Measurements from ENCODE around the gene NSMF. TPM values are rescaled to one million over a fixed set of nuclear protein-coding genes. Genes with fewer than 3 reads are reported as not detected.

NSMF gene
- total and polyA plus RNA-seq, 10 of the 15 experiments (the other 5 are each of a cell fraction or from before 2014, with no cell fraction given): 0.13 to 44.3 (median 13.4) TPM

DNA sequence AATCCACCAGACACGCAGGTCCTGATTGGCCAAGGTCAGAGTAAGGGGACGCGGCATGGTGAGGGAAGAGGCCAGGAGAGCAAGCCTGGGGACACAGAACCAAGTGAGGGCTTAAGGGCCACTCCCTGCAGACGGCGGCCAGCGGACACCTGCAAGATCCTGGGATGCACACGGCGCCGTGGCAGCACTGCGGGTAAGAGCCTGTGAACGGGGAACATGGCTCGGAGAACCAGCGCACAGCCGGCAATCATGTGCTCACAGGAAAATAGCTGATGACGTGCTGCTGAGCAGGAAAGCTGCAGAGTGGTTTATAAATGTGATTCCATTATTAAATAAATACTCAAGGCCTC, 27.0 kb upstream of the NSMF start:
- POLR2A ChIA-PET: no interaction called here
- Histone ChIP-seq H3K9ac (ENCODE audit: control insufficient read depth, insufficient read depth, low read length) (no peak overlapping the region), H3K36me3 (ENCODE audit: control insufficient read depth in 2 of 2, insufficient read depth in 2 of 2, low read length in 1 of 2) (no peaks in the 10 kb centered on the region), H3K27ac (ENCODE audit: control insufficient read depth, insufficient read depth) (no peak overlapping the region), H3K27me3 (replicated peaks in 1 of 2; ENCODE audit: control insufficient read depth in 2 of 2, insufficient read depth in 2 of 2, low read length in 1 of 2) (no peaks in the 10 kb centered on the region), H4K20me1 (ENCODE audit: control insufficient read depth, insufficient read depth) (no peaks in the 10 kb centered on the region), H3K79me2 (ENCODE audit: control insufficient read depth, insufficient read depth, low read length) (no peaks in the 10 kb centered on the region), H3K9me3 (replicated peaks; ENCODE audit: control insufficient read depth, insufficient read depth, low read length) (no peaks in the 10 kb centered on the region), H3K4me2 (ENCODE audit: control insufficient read depth, insufficient read depth) (no peak overlapping the region), H3K4me3 (no peak overlapping the region), H2AFZ (ENCODE audit: control insufficient read depth, low read depth, low read length) (no peak overlapping the region), H3K4me1 (ENCODE audit: control insufficient read depth, insufficient read depth, low read length) (no peaks in the 10 kb centered on the region)
- DNase-seq (ENCODE audit: low read depth, low spot score) (no peak), FAIRE-seq (no peak), ATAC-seq (no peak)
- intact Hi-C loops (cut with micrococcal nuclease; ENCODE audit: unreplicated experiment): no loop called here
- TF ChIP-seq SPI1 (IDR thresholded peaks at IDR 0.05; ENCODE audit: borderline replicate concordance, insufficient read depth, low read depth, low read length) (no peak), ATF7 (IDR thresholded peaks at IDR 0.05; ENCODE audit: low read depth) (no peak), NBN (IDR thresholded peaks at IDR 0.05) (no peak), NFYB (IDR thresholded peaks at IDR 0.05; ENCODE audit: insufficient read depth, low read depth, low read length) (no peak), MEF2B (IDR thresholded peaks at IDR 0.05; ENCODE audit: partially characterized antibody, poor library complexity, severe bottlenecking) (no peak), EZH2 (IDR thresholded peaks at IDR 0.05; ENCODE audit: borderline replicate concordance, control insufficient read depth, low read depth, low read length) (no peak), PAX8 (IDR thresholded peaks at IDR 0.05) (no peak)
- TF ChIP-seq, protein P1, sequence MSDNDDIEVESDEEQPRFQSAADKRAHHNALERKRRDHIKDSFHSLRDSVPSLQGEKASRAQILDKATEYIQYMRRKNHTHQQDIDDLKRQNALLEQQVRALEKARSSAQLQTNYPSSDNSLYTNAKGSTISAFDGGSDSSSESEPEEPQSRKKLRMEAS (IDR thresholded peaks at IDR 0.05; ENCODE audit: low read depth, low read length): no peak
- TF ChIP-seq, protein P2, sequence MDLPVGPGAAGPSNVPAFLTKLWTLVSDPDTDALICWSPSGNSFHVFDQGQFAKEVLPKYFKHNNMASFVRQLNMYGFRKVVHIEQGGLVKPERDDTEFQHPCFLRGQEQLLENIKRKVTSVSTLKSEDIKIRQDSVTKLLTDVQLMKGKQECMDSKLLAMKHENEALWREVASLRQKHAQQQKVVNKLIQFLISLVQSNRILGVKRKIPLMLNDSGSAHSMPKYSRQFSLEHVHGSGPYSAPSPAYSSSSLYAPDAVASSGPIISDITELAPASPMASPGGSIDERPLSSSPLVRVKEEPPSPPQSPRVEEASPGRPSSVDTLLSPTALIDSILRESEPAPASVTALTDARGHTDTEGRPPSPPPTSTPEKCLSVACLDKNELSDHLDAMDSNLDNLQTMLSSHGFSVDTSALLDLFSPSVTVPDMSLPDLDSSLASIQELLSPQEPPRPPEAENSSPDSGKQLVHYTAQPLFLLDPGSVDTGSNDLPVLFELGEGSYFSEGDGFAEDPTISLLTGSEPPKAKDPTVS (IDR thresholded peaks at IDR 0.05; ENCODE audit: low read depth, low read length): no peak
- TF ChIP-seq, protein P3, sequence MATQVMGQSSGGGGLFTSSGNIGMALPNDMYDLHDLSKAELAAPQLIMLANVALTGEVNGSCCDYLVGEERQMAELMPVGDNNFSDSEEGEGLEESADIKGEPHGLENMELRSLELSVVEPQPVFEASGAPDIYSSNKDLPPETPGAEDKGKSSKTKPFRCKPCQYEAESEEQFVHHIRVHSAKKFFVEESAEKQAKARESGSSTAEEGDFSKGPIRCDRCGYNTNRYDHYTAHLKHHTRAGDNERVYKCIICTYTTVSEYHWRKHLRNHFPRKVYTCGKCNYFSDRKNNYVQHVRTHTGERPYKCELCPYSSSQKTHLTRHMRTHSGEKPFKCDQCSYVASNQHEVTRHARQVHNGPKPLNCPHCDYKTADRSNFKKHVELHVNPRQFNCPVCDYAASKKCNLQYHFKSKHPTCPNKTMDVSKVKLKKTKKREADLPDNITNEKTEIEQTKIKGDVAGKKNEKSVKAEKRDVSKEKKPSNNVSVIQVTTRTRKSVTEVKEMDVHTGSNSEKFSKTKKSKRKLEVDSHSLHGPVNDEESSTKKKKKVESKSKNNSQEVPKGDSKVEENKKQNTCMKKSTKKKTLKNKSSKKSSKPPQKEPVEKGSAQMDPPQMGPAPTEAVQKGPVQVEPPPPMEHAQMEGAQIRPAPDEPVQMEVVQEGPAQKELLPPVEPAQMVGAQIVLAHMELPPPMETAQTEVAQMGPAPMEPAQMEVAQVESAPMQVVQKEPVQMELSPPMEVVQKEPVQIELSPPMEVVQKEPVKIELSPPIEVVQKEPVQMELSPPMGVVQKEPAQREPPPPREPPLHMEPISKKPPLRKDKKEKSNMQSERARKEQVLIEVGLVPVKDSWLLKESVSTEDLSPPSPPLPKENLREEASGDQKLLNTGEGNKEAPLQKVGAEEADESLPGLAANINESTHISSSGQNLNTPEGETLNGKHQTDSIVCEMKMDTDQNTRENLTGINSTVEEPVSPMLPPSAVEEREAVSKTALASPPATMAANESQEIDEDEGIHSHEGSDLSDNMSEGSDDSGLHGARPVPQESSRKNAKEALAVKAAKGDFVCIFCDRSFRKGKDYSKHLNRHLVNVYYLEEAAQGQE (IDR thresholded peaks at IDR 0.05; ENCODE audit: low read depth, low read length): no peak
- SMC1A ChIA-PET (ENCODE audit: uncharacterized antibody, unreplicated experiment): no interaction called here
- RAD21 ChIA-PET (ENCODE audit: unreplicated experiment): no interaction called here
- in situ Hi-C loops (cut with MboI): no loop called here
- no TSS peak for BruUV-seq (replicated peaks)
- 60% methylated on average over 15 of the region's 15 CpGs for WGBS (ENCODE audit: insufficient coverage, insufficient replicate concordance, low lambda C conversion rate, missing lambda C conversion rate)
- CTCF ChIA-PET: no interaction called here
